ENCODE measurements around the gene HEBP1.

Gene HEBP1

GRCh38 chr12:12951504-12951903 is 48.6 kb downstream of the HEBP1 start:
- DNase-seq (ENCODE audit: low read depth) = no peak

DNA sequence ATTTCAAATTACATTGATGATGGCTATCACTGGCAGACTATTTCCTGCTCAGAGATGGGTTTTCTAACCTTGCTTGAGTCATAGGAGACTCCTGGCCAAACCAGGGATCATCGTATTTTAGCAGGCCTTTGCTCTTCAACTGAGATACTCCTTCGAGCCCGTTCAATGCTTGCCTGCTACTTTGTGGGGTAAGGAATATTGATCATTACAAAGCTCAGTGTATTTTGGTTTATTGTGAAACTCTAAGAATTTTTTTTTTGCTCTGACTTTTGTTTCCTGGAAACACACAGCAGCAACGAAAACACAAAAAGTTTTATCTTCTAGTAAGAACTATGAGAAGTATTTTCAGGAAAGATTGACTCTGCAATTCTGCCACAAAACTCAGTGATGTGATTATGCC is 52.2 kb downstream of the HEBP1 start:
- DNase-seq (ENCODE audit: low read depth) = no peak

DNA sequence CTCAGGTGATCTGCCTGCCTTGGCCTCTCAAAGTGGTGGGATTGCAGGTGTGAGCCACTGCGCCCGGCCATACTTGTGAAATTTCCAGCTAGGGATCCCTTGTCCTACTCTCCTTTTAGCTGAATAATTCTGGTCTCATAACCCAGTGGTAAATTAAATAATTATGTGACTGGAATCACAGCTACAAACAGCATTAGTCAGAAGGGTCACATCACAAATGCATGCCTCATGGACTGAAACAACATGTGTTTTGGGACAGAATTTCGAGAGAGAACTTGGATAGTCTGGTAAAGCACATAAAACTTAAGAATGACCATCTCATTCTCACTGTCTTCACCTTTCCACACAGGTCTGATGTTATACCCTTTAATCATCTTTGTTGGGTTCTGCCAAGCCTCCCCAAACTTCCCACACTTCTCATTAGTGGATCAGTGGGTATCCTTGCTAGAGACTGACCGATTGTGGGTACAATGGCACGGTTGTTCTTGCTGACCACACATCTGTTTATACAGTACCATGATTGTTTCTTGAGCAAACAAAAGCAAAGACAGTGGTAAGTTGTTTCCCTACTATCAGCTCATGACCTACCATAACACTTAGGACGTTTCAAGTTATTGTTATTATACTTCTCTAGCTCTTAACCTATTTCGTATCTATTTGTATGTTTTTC is 53.2 kb downstream of the HEBP1 start:
- DNase-seq (ENCODE audit: low read depth) = no peak

- DNase-seq (ENCODE audit: low read depth) = no peak
These were observed 54.5 kb downstream of the HEBP1 start for GRCh38 chr12:12945591-12945990.

DNA sequence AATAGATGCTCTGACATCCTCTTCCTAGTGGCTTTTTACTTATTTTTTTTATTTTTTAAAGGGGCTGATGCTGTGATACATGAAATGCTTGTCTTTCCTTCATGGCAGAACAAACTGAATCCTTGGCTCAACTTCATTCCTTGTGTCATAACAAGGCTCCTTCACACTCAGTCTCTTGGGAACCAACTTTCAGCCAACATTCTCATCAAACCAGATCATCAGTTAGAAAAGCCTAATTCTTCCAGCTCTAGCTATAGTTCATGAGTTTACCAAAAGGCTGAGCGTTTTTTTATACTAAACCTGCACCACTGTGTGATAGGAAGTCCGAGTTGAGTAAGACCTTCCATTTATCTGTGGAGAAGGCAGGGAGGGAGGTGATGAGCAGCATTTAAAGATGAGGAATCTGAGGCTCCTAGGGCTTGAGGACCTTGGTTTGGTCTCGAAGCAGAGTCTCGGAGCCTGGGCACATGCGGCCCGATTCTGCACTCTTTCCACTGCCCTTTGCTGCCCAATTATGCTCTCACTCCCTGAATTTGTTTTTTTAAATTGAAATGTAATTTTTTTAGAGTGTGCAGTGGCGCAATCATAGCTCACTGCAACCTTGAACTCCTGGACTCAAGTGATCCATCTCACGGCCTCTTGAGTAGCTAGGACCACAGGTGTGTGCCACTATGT is 56.3 kb downstream of the HEBP1 start:
- DNase-seq (ENCODE audit: low read depth) = no peak

- DNase-seq (ENCODE audit: low read depth) = no peak
These were observed 58.4 kb downstream of the HEBP1 start for GRCh38 chr12:12941450-12942350.

GRCh38 chr12:12939888-12940287 is 60.2 kb downstream of the HEBP1 start:
- DNase-seq (ENCODE audit: low read depth) = no peak

DNA sequence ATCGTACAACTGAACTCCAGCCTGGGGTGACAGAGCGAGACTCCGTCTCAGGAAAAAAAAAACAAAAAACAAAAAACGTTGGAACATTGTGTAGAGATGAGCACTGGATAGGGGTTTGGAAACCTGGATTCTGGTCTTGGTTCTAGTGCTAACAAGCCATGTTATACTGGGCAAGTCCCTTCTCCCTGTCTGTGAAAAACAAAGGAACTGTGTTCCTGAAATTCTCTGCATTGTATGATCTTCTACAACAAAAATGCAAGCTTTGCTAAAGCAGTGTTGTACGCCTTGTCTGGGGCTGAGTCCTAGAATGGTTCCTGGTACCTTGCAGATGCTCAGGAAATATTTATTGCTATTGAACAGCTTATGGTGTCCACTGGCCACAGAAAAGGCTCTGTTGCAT is 61.5 kb downstream of the HEBP1 start:
- no peak for DNase-seq (ENCODE audit: low read depth)

- no peak for DNase-seq (ENCODE audit: low read depth)
These were observed 63.0 kb downstream of the HEBP1 start for GRCh38 chr12:12936983-12937491.

- no peak for DNase-seq (ENCODE audit: low read depth)
These were observed 65.5 kb downstream of the HEBP1 start for GRCh38 chr12:12934556-12934955.

DNA sequence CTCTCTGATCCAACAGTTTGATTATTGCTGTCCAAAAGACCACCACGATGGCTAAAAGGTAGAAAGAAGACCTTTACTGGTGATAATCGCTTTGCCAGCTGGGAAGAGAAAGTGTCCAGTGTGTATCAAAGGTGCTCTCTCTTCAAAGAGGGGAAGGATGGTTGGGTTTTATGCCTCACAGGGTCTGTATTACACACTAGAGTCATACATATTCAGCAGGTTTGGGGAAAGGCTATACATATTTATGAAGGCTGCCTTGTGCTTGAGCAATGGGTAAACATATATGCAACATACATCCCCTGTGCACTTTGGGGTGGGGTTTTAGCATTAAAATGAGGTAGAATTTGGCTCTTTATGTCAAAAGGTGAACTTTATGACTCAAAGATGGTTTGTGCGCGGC is 66.3 kb downstream of the HEBP1 start:
- no peak for DNase-seq (ENCODE audit: low read depth)

DNA sequence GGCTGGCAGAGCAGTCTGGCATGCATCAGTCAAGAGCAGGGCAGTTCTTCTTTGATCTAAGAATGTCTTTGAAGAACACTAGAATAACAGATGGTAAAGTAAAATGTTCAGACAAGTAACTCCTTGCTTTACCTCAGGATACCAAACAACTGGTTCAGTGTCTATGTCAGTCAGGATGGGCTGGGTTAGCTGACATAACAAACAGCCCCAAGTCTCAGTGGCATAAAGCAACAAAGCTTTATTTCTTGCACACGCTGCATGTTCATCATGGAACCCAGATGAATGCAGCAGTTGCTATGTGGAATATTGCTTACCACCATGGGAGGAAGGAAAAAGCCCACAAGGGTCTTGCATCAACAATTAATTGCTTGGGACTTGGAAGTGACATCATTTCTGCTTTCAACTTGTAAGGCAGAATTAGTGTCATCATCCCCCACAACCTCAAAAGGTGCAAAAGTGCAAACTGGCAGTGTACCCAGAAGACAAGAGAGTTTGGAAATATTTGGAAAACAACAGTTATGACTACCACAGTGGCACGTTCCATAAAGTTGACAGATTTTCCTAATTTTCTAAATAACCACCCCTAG is 69.3 kb downstream of the HEBP1 start:
- DNase-seq (ENCODE audit: low read depth) = no peak

GRCh38 chr12:12929696-12930095 is 70.4 kb downstream of the HEBP1 start:
- no peak for DNase-seq (ENCODE audit: low read depth)

- DNase-seq (ENCODE audit: low read depth) = no peak
These were observed 72.6 kb downstream of the HEBP1 start for GRCh38 chr12:12927211-12928079.

DNA sequence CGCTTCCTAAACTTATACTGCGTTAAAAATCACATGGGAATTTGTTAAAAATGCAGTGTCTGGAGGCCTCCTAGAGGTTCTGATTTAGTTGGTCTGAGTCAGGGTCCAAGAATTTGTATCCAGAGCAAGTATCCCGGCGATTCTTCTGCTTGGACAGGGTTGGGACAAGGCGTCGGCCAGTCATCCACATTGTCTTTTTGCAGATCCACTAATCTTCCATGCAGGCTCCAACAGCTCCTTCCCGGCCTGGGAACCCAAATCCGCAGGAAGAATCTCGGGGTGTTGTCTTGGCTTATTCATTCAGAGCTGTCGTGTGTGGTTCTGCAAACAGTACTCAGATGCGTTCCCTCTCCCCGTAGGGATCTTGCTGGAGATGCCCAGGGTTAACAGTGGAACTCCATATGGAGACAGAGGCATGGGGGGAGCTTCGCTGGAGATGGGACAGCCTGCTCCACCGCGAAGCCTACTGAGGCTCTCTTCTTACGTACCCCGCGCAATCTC is 73.4 kb downstream of the HEBP1 start:
- no peak for DNase-seq (ENCODE audit: low read depth)

DNA sequence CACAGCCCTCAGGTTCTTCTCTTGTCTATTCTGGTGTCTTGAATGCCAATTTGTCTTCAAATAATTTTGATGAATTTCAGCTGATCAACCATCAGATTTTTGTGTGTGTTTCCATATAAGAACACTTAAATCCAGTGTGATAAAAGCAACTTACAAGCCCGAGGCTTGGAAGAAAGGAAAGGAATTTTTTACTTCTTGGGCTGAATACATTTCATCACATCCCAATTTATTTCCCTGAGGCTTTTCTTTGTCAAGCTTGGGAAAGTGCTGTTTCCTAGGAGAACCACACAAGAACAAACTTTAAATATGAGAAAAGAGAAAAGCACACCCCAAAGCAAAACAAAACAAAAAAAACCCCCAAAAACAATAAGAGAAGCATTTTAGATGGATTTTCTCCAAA is 74.7 kb downstream of the HEBP1 start:
- no peak for DNase-seq (ENCODE audit: low read depth)
